ENCODE measurements around the gene HYAL2. TPM values are rescaled to one million over a fixed set of nuclear protein-coding genes. Genes with fewer than 3 reads are reported as not detected.
A peak's percentile ranks its signal among the peaks of the same experiment; 100 is the strongest.

Gene HYAL2
- total RNA-seq, 2 experiments from 2014 or later: 7.7 to 19.7 TPM

- no peak for TF ChIP-seq EZH2phosphoT487 (IDR thresholded peaks at IDR 0.05; ENCODE audit: borderline replicate concordance, low read depth, low read length)
- no peak for TF ChIP-seq CTCF (conservative IDR thresholded peaks at IDR 0.05; ENCODE audit: low read length)
- H3K27ac ChIP-seq (ENCODE audit: low read depth, low read length, poor library complexity, severe bottlenecking): no peak overlapping the region
- no peaks in the 10 kb centered on the region for H3K9me3 ChIP-seq (ENCODE audit: low read length)
- POLR2A ChIA-PET: interaction anchor here (0.9 to 1.4 kb wide), 2 partner anchors 9 to 11 kb away, joined by 3 to 9 read pairs; partner anchors contain the start of genes CYB561D2 and NPRL2
- H3K4me1 ChIP-seq (ENCODE audit: insufficient read depth, low read length, poor library complexity, severe bottlenecking): peaks cover 40% of the 10 kb centered on the region
- CTCF ChIA-PET (ENCODE audit: unreplicated experiment): interaction anchor here (0.8 kb wide), 1 partner anchor 23 kb away, joined by 3 read pairs; no protein-coding TSS in a partner anchor
- H3K79me2 ChIP-seq (ENCODE audit: insufficient read depth, low read depth, low read length): peaks cover 23% of the 10 kb centered on the region; the same call in 1 of the 2 replicates
- peak overlapping the region; percentile 95 for H2AFZ ChIP-seq (ENCODE audit: low read length)
- no TSS peak for BruUV-seq (replicated peaks)
- peak overlapping the region; percentile 68 for H3K4me2 ChIP-seq (ENCODE audit: low read length)
- H4K20me1 ChIP-seq (ENCODE audit: insufficient read depth, low read length): 0 out of 2 replicates have a peak, but pooled peaks cover 4% of the 10 kb centered on the region
- no peak for DNase-seq (ENCODE audit: low spot score)
- peaks cover 20% of the 10 kb centered on the region; the same call in 1 of the 2 replicates for H3K36me3 ChIP-seq (ENCODE audit: insufficient read depth, low read length)
- no peaks in the 10 kb centered on the region for H3K9me2 ChIP-seq (ENCODE audit: insufficient read depth, low read length)
- peak overlapping the region; percentile 76 for H3K4me3 ChIP-seq (ENCODE audit: low read depth, low read length, poor library complexity, severe bottlenecking)
- intact Hi-C loops (cut with micrococcal nuclease; ENCODE audit: unreplicated experiment): loop anchor here (1.0 kb wide), 1 partner anchor 8 kb away; no protein-coding TSS in a partner anchor
These were observed 37.2 kb upstream of the HYAL2 start for GRCh38 chr3:50359760-50360110.

- H3K4me1 ChIP-seq (ENCODE audit: insufficient read depth, low read length, poor library complexity, severe bottlenecking): peaks cover 40% of the 10 kb centered on the region
- H4K20me1 ChIP-seq (ENCODE audit: insufficient read depth, low read length): 0 out of 2 replicates have a peak, but pooled peaks cover 4% of the 10 kb centered on the region
- BruUV-seq (replicated peaks): TSS peak; percentile 81
- H3K79me2 ChIP-seq (ENCODE audit: insufficient read depth, low read depth, low read length): peaks cover 23% of the 10 kb centered on the region; the same call in 1 of the 2 replicates
- H3K4me3 ChIP-seq (ENCODE audit: low read depth, low read length, poor library complexity, severe bottlenecking): peak within 1 kb of the TSS; percentile 76
- no peaks in the 10 kb centered on the region for H3K9me2 ChIP-seq (ENCODE audit: insufficient read depth, low read length)
- peak within 1 kb of the TSS; percentile 95 for H2AFZ ChIP-seq (ENCODE audit: low read length)
- ChIA-PET CTCF (ENCODE audit: unreplicated experiment) (no interaction called here), POLR2A (interaction anchor here (0.5 to 1.4 kb wide), 3 partner anchors 8 to 78 kb away, joined by 3 to 9 read pairs (median 8); partner anchors contain the start of genes CYB561D2 and NPRL2)
- H3K4me2 ChIP-seq (ENCODE audit: low read length): peak within 1 kb of the TSS; percentile 82
- intact Hi-C loops (cut with micrococcal nuclease; ENCODE audit: unreplicated experiment): loop anchor here (1.0 kb wide), 1 partner anchor 8 kb away; no protein-coding TSS in a partner anchor
- peaks cover 26% of the 10 kb centered on the region; the same call in 1 of the 2 replicates for H3K36me3 ChIP-seq (ENCODE audit: insufficient read depth, low read length)
- no peaks in the 10 kb centered on the region for H3K9me3 ChIP-seq (ENCODE audit: low read length)
- DNase-seq (ENCODE audit: low spot score): peak; percentile 98
- no peak for TF ChIP-seq CTCF (conservative IDR thresholded peaks at IDR 0.05; ENCODE audit: low read length)
- TF ChIP-seq EZH2phosphoT487 (IDR thresholded peaks at IDR 0.05; ENCODE audit: borderline replicate concordance, low read depth, low read length): no peak
- H3K27ac ChIP-seq (ENCODE audit: low read depth, low read length, poor library complexity, severe bottlenecking): no peak within 1 kb of the TSS
These were observed 36.6 kb upstream of the HYAL2 start, which contains the start of gene TMEM115 for GRCh38 chr3:50358911-50359759. Gene TMEM115 (minus strand): TSS chr3:50359521. CDS start chr3:50359063, 458 bp downstream.
